ENCODE measurements around the gene TLDC2.

GRCh38 chr20:36850759-36851158 lies 25.2 kb upstream of the TLDC2 start:
- TF ChIP-seq GATA2 (IDR thresholded peaks at IDR 0.05; ENCODE audit: low read depth, low read length) (no peak), GATA3 (IDR thresholded peaks at IDR 0.05; ENCODE audit: low read depth, low read length) (no peak)
